DOHH2 (cell line): ENCODE results near the gene KDM4D.

Experiments
- CTCF ChIP-seq: fragments of 200-600 bp; sonication (generic); IDR thresholded peaks from one replicate; pipeline ENCODE4 v1.5.1; 2014; ENCODE audit warnings: antibody characterized with exemption, mild to moderate bottlenecking, low read depth, low read length; ENCODE audit not compliant: poor library complexity, severe bottlenecking
- EZH2phosphoT487 ChIP-seq: fragments of 200-600 bp; sonication (generic); IDR thresholded peaks from 2 replicates; pipeline ENCODE4 v1.6.1; 2017; ENCODE audit warnings: borderline replicate concordance, mild to moderate bottlenecking, antibody characterized with exemption, low read length, moderate library complexity, mixed read lengths

GRCh38 chr11:94938095-94939055 is 35.1 kb upstream of the KDM4D start:
- no peak for TF ChIP-seq CTCF
- TF ChIP-seq EZH2phosphoT487: no peak
